Liver (tissue), 9 donors: ENCODE data around the gene PSMB7. TPM values are rescaled to one million over a fixed set of nuclear protein-coding genes. Genes with fewer than 3 reads are reported as not detected.

Experiments
- DNase-seq: peaks from one replicate; pipeline ENCODE4 v3.0.0-alpha.2; 2017; ENCODE audit warnings: low spot score
- H3K27ac ChIP-seq, 2 donors: one replicate each; pipeline ENCODE4 v1.7.0; 2013; ENCODE audit warnings: inconsistent platforms in 2 of 2, low read length in 2 of 2, control low read depth in 1 of 2, low read depth in 1 of 2, mild to moderate bottlenecking in 1 of 2
- H3K27me3 ChIP-seq, 4 donors: one replicate each; pipeline versions ENCODE4 v1.6.1 to v1.7.0; 2013; ENCODE audit warnings: low read length in 3 of 4, inconsistent platforms in 1 of 4, mild to moderate bottlenecking in 1 of 4, moderate library complexity in 1 of 4; ENCODE audit not compliant: control insufficient read depth in 4 of 4, insufficient read depth in 4 of 4
- H3K36me3 ChIP-seq, 4 donors: one replicate each; pipeline versions ENCODE4 v1.6.1 to v1.7.0; 2013; ENCODE audit warnings: low read length in 3 of 4, mild to moderate bottlenecking in 3 of 4, low read depth in 1 of 4, moderate library complexity in 1 of 4; ENCODE audit not compliant: control insufficient read depth in 4 of 4, insufficient read depth in 3 of 4
- H3K4me1 ChIP-seq, 4 donors: one replicate each; pipeline versions ENCODE4 v1.6.1 to v1.7.0; 2013; ENCODE audit warnings: low read length in 3 of 4, mild to moderate bottlenecking in 3 of 4, moderate library complexity in 1 of 4; ENCODE audit not compliant: control insufficient read depth in 4 of 4, insufficient read depth in 4 of 4
- H3K4me3 ChIP-seq, 3 donors: one replicate each; pipeline versions ENCODE4 v1.6.1 to v1.7.0; 2013; ENCODE audit warnings: low read length in 3 of 3, control low read depth in 1 of 3, low read depth in 1 of 3, mild to moderate bottlenecking in 1 of 3
- H3K9ac ChIP-seq, 2 donors: one replicate each; pipeline ENCODE4 v1.7.0; 2013; ENCODE audit warnings: low read length in 2 of 2, mild to moderate bottlenecking in 2 of 2, moderate library complexity in 2 of 2, control low read depth in 1 of 2, low read depth in 1 of 2
- H3K9me3 ChIP-seq, 4 donors: one replicate each; pipeline versions ENCODE4 v1.6.1 to v1.7.0; 2013; ENCODE audit warnings: low read length in 3 of 4; ENCODE audit not compliant: control insufficient read depth in 4 of 4
- CTCF ChIP-seq: fragments of 150-350 bp; IDR thresholded peaks from 2 replicates; pipeline ENCODE4 v1.5.1; 2017; ENCODE audit warnings: improper control_type of control experiment, low read depth, low read length; ENCODE audit not compliant: missing input control
- EGR1 ChIP-seq, 2 donors: IDR thresholded peaks; 2 replicates each; pipeline ENCODE4 v1.6.1; 2016 to 2018; ENCODE audit warnings: antibody characterized with exemption in 2 of 2, low read depth in 2 of 2
- FOXA1 ChIP-seq: IDR thresholded peaks from 2 replicates; pipeline ENCODE4 v1.6.1; 2016; ENCODE audit warnings: antibody characterized with exemption
- GABPA ChIP-seq, 2 donors: IDR thresholded peaks in 1 of 2; conservative IDR thresholded peaks in 1 of 2; 2 replicates each; pipeline ENCODE4 v1.6.1; 2016; ENCODE audit warnings: antibody characterized with exemption in 2 of 2, mild to moderate bottlenecking in 1 of 2, moderate library complexity in 1 of 2
- HNF4A ChIP-seq, 2 donors: conservative IDR thresholded peaks; 2 replicates each; pipeline ENCODE4 v1.6.1; 2016; ENCODE audit warnings: antibody characterized with exemption in 2 of 2, mild to moderate bottlenecking in 2 of 2
- HNF4G ChIP-seq: IDR thresholded peaks from 2 replicates; pipeline ENCODE4 v1.6.1; 2016; ENCODE audit warnings: antibody characterized with exemption
- MAX ChIP-seq: IDR thresholded peaks from 2 replicates; pipeline ENCODE4 v1.6.1; 2016; ENCODE audit warnings: antibody characterized with exemption
- REST ChIP-seq: IDR thresholded peaks from 2 replicates; pipeline ENCODE4 v1.6.1; 2016; ENCODE audit warnings: antibody characterized with exemption, mild to moderate bottlenecking
- RXRA ChIP-seq, 2 donors: IDR thresholded peaks; 2 replicates each; pipeline ENCODE4 v1.6.1; 2017 to 2018; ENCODE audit warnings: antibody characterized with exemption in 2 of 2, mild to moderate bottlenecking in 1 of 2
- TAF1 ChIP-seq: conservative IDR thresholded peaks from 2 replicates; pipeline ENCODE4 v1.6.1; 2016; ENCODE audit warnings: antibody characterized with exemption, mild to moderate bottlenecking
- YY1 ChIP-seq: IDR thresholded peaks from 2 replicates; pipeline ENCODE4 v1.6.1; 2016; ENCODE audit warnings: antibody characterized with exemption, mild to moderate bottlenecking
- ZBTB33 ChIP-seq: IDR thresholded peaks from 2 replicates; pipeline ENCODE4 v1.6.1; 2016; ENCODE audit warnings: antibody characterized with exemption
- WGBS: extraction: QIAGEN DNeasy Blood & Tissue Kit; methylation state at CpG from one replicate; pipeline ENCODE4 v1.1.7; 2013; 5-methylcytosine and 5-hydroxymethylcytosine counted together
- polyA plus RNA-seq, 2 donors: library from polyadenylated mRNA; stranded (reverse) in 1 of 2; unstranded in 1 of 2; fragments of 200-250 nt in 1 of 2; fragments of >200 nt in 1 of 2; fragmentation: Nextera tagmentation in 1 of 2; extraction: Ambion mirVana in 1 of 2; gene quantifications; one replicate each; pipeline versions ENCODE4 v1.2.1 to v1.2.3, GENCODE V29; 2013 to 2015
- total RNA-seq, 2 donors: library from RNA; depleted of rRNA; stranded (reverse); fragments of >200 nt; gene quantifications; one replicate each; pipeline ENCODE4 v1.2.3, GENCODE V29; 2014
- donor health status: healthy.
- donor health status: healthy.
- donor health status: healthy.
- donor health status: healthy.
- donor health status: healthy.

PSMB7 gene
- total and polyA plus RNA-seq, 4 donors = 90.9 to 183 (median 134) TPM

- WGBS = 98% methylated on average over 7 of the region's 7 CpGs
- Histone ChIP-seq H3K36me3 (peaks cover 10 to 82% (median 48%) of the 10 kb centered on the region in 4 donors), H3K4me1 (no peaks in the 10 kb centered on the region), H3K4me3 (no peak overlapping the region), H3K27ac (no peak overlapping the region), H3K9ac (no peak overlapping the region), H3K27me3 (no peaks in the 10 kb centered on the region), H3K9me3 (peaks cover 0 to 6% (median 4%) of the 10 kb centered on the region in 4 donors)
- TF ChIP-seq FOXA1 (no peak), EGR1 (IDR thresholded peaks at IDR 0.05; ENCODE audit: low read depth in 2 of 2) (no peak), GABPA (IDR thresholded peaks at IDR 0.05 in 1 of 2, conservative IDR thresholded peaks at IDR 0.05 in 1 of 2) (no peak), HNF4A (conservative IDR thresholded peaks at IDR 0.05) (no peak), YY1 (no peak)
- no peak for DNase-seq
Measured at GRCh38 chr9:124333203-124333579, 82.1 kb downstream of the PSMB7 start.

GRCh38 chr9:124332361-124333202 lies 82.7 kb downstream of the PSMB7 start:
- no peaks in the 10 kb centered on the region for H3K4me1 ChIP-seq
- no peak for DNase-seq
- 86% methylated on average over 28 of the region's 28 CpGs for WGBS
- H3K4me3 ChIP-seq = no peak overlapping the region
- H3K27ac ChIP-seq = no peak overlapping the region
- peaks cover 13 to 83% (median 49%) of the 10 kb centered on the region in 4 donors for H3K36me3 ChIP-seq
- peaks cover 0 to 5% (median 4%) of the 10 kb centered on the region in 4 donors for H3K9me3 ChIP-seq
- H3K9ac ChIP-seq = no peak overlapping the region
- no peaks in the 10 kb centered on the region for H3K27me3 ChIP-seq
- no peak for TF ChIP-seq HNF4G
- TF ChIP-seq YY1 = no peak
- TF ChIP-seq MAX = no peak
- no peak for TF ChIP-seq REST
- no peak for TF ChIP-seq EGR1 (IDR thresholded peaks at IDR 0.05; ENCODE audit: low read depth in 2 of 2)
- no peak for TF ChIP-seq TAF1
- no peak for TF ChIP-seq ZBTB33
- no peak for TF ChIP-seq CTCF
- TF ChIP-seq GABPA (IDR thresholded peaks at IDR 0.05 in 1 of 2, conservative IDR thresholded peaks at IDR 0.05 in 1 of 2) = no peak
- TF ChIP-seq RXRA (IDR thresholded peaks at IDR 0.05) = no peak
